ENCODE measurements around the gene PAX8.

The PAX8 gene

GRCh38 chr2:113183264-113183663 is 95.5 kb downstream of the PAX8 start:
- DNase-seq (ENCODE audit: low spot score), result no peak

DNA sequence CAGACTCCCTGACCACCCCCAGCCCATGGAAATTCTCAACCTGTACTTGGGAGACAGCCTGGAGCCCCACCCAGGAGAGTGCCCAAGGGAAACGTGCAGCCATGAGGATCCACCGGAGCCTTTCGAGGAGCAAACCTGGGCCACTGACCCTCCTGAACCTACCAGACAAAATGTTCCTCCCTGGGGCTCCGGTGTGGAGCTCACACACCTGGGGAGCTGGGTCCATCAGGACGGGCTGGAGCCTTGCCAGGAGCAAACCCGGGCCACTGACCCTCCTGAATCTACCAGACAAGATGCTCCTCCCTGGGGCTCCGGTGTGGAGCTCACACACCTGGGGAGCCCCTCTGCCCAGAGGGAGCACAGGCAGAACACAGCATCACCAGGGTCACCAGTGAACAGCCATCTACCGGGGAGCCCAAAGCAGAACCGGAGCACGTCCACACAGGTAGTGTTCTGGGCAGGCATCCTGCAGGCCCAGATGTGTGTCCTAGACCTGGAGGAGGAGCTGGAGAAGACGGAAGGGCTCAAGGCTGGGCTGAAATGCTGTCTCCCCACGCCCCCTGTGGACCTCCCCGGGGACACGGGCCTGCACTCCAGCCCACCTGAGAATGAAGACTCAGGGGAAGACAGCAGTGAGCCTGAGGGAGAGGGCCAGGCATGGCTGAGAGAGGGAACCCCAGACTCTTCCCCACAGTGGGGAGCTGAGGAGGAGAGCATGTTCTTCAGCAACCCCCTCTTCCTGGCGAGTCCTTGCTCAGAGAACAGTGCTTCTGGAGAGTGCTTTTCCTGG is 96.1 kb downstream of the PAX8 start:
- no peak for DNase-seq (ENCODE audit: low spot score)

DNA sequence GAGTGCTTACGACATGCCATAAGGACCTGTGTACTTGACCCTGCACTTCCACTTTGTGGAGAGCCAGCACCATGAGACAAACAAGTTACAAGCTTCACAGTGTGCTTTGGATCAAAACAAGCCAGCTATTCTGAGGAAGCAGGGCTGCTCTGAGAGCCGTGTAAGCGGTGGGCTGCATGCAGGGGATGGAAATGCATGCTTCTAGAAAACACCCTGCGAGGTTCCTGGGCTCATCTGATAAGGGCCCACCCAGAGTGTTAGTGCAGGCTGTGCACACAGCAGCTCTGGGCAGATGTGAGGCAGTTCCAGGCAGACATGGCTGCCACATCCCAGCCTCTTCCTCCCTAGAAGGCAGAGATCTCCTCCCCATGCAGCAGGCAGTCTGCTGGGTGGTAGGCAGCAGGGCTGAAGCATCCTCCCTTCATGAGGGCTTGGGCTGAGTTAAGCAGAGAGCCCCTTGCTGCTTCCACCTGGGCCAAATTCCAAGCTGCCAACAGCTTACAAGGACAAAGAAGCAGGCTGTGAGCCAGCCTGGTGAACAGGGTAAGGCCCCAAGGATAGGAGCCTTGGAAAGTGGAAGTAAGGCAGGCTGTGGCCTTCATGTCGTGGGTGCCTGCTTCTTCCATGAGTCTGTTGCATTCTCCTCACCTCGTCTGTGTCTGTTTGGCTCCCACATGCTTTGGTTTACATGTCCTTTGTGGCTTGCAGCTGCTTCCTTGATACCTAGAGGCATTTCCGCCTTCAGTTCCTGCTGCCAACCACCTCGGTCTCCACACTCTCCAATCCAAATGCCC is 97.3 kb downstream of the PAX8 start:
- DNase-seq (ENCODE audit: low spot score), result no peak

GRCh38 chr2:113180131-113180946 is 98.4 kb downstream of the PAX8 start:
- DNase-seq (ENCODE audit: low spot score), result no peak

- DNase-seq (ENCODE audit: low spot score), result no peak
Observed at GRCh38 chr2:113179446-113180045, 99.2 kb downstream of the PAX8 start.

GRCh38 chr2:113178891-113179290 is 99.8 kb downstream of the PAX8 start:
- no peak for DNase-seq (ENCODE audit: low spot score)

DNA sequence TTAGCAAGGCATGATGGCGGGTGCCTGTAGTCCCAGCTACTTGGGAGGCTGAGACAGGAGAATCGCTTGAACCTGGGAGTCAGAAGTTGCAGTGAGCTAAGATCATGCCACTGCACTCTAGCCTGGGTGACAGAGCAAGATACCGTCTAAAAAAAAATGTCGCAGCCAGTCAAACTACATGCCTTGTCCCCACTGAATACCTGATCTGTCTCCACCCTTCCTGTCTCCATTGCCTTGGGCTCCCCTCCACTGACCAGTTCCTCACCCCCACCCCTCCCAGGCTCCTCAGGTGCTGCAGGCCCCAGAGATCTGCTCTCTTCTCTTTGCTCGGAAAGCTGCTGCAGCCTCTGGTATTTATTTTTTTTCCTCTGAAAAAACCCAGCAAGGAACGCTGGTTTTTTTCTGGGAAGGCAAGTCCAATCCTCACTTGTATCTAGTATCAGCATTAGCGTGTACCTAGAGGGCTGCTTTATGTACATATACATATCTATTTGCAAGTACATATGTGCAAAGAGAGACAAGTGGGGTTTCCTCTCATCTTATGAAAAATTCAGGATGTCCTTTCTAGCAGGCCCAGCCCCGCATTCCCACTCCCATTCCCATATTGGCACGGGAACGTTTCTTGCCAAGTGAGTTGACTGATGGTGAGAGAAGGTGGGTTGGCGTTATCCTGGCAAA is 100.5 kb downstream of the PAX8 start:
- DNase-seq (ENCODE audit: low spot score), result no peak

- no peak for DNase-seq (ENCODE audit: low spot score)
Observed at GRCh38 chr2:113176696-113177355, 101.9 kb downstream of the PAX8 start.

DNA sequence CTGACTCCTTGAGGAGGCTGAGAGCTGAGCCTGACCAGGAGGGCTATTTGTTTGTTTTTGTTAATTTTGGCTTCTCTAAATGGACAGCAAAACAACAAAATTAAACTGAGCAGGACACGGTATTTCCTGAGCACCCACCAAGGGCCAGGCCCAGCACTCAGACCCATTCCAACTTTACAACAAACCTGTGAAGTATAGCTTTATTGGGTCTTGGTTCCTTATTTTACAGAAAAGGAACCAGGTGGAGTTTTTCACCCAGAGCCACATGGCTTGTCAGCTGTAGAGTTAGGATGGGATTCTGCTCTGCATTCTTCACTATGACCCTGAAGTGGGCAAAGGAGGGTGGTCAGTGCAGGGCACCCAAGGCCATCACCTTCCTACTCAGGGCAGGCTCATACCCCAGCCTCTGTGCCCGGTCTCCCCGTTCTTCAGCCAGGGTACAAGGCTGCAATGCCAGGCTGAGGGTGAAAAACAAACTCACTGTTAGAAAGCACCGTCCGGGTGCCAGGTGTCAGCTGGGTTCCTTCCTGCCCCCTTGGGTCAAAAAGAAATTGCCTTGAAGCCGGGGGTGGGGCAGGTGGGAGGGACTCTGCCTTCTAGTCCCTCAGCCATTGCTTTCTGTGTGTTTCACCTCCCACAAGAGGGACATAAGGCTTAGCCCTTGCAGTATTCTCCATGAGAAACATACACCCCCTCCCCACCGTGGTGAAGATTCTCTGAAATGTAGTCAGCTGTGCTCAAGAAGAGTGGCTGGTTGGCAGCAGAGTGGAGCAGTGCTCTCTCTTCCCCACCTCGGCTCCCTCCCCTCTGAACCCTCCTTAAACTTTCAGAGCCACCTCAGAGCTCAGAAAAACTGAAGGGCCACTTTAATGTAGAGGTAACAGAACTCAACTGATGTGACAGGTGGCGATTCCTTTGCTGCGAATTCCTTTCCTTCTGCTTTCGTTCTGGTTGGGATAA is 102.7 kb downstream of the PAX8 start:
- peak; percentile 54 for DNase-seq (ENCODE audit: low spot score)

DNA sequence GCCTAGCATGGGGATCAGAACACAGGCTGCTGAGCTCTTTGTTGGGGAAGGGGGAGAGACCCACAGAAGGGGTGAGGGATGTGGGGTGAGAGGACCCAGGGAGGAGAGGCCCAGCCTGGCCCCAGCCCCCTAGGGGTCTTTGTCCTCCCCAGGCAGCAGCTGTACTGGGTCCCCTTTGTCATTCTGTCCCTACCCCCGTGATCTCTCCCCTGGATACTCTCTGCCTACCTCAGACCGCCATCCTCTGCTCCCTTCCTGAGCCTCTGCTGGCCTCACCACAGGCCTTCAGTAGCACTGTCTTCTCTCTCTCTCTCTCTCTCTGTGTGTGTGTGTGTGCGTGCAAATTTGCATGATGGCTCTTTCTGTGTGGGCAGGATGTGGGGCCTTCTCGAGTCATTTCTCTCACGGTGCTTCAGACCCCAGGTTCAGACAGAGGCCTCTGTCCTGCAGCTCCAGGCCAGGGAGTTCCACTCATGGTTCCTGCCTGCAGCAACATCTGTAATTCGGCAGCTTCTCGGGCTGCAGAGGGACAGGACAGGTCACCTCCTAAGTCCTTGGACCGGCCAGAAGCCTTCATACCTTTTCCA is 103.6 kb downstream of the PAX8 start:
- peak; percentile 84 for DNase-seq (ENCODE audit: low spot score)

DNA sequence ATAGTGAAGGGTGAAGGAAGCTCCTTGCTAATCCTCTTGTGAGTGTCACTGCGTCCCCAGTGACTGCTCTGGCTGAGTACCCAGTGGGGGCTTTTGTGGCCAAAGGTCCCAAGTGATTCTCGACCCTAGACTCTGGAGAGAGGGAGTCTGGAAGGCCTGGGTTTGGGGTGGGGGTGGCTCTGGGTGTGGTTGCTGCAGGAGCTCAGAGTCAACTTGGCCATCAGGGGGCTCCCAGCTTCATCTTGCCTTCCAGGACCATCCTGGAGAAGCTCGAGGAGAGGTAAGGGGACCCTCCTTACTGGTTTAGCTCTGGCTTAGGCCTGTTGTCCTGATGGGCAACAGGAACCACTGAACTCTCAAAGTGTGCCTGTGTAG is 104.4 kb downstream of the PAX8 start:
- peak; percentile 35 for DNase-seq (ENCODE audit: low spot score)

GRCh38 chr2:113173542-113174375 is 105.0 kb downstream of the PAX8 start, which contains the start of gene PSD4:
Gene PSD4 (plus strand): TSS chr2:113173971. CDS start chr2:113182457, 8,486 bp downstream.
- peak; percentile 85 for DNase-seq (ENCODE audit: low spot score)

DNA sequence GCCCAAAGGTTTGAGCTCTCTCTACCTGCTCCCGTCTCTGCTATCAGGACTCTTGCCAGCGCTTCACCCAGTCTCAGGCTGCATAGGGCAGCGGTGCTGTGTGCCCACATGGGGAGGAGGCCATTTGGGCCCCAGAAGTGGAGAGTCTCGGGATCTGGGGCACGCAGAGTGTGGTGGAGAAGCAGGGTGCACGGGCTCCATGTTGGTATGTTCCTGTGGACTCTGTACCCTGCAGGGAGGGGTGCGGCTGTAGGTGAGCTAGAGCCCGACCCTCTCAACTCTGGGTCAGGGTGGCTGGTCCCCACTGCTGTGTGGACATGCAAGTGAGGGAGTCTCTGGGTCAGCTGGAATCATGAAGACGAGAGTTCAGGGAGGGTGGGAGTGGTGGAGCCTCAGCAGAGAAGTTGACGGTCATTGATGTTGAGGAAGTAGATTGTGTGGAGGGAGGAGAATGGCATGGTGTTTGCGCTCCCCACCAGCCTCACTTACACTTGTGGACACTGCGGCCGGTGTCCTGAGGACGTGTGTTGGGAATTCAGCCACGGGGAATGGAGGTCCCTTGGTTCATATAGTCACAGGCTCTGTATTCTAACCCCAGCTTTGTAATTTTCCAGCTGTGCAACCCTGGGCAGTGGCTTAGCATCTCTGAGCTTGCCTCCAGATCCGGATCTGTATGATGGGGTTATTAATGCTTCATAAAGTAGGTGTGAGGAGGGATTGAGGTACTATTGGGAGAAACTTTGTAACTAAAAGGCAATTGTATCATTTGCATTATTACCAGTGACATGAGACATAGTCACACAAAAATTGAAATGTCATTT is 105.8 kb downstream of the PAX8 start:
- no peak for DNase-seq (ENCODE audit: low spot score)

DNA sequence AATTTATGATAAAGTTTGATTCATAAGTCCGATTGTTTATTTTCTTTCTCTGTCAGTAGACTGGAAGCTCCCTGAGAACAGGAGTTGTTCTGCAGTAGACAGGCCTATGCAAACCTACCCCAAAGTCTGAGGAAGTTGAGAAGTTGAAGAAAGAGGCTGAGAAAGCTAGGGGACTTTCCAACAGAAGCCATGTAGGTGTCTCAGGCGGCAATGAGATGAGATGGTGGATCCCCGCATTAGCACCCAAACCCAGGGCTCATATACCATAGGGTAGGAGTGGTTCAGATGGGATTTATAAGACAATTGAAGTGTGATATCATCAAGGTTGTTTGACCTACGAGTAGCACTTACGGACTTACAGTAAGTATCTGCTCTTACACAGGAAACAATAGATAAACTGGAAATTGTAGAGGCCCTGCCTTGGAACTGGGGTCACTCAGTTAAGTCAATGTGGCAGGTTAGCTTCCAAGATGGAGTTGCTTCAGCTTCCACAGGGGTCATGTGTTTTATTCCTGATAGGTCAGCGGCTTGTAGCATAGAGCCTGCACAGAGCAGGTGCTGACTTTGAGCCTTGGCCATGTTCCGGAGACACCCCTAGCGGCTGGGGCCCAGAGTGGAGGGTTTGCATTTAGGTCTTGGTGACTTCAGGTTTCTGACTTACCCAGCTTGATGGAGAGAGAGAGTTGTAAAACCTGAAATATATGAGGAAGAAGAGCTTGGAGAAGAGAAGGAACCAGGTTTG is 107.2 kb downstream of the PAX8 start:
- no peak for DNase-seq (ENCODE audit: low spot score)

DNA sequence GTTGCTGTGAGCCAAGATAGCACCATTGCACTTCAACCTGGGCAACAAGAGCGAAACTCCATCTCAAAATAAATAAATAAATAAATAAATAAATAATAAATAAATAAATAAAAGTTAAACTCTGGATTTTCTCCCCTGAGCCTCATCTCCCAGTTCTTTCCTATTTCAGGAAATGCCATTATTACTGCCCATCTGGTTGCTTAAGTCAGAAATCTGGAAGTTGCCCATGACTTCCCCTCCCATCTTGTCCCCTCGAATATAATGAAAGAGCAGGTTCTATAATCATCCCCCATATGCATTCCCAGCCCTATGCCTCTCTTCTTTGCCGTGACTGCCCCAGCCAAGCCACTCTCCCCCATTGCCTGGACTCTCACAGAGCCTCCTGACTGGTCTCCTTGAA is 109.1 kb downstream of the PAX8 start:
- no peak for DNase-seq (ENCODE audit: low spot score)

DNA sequence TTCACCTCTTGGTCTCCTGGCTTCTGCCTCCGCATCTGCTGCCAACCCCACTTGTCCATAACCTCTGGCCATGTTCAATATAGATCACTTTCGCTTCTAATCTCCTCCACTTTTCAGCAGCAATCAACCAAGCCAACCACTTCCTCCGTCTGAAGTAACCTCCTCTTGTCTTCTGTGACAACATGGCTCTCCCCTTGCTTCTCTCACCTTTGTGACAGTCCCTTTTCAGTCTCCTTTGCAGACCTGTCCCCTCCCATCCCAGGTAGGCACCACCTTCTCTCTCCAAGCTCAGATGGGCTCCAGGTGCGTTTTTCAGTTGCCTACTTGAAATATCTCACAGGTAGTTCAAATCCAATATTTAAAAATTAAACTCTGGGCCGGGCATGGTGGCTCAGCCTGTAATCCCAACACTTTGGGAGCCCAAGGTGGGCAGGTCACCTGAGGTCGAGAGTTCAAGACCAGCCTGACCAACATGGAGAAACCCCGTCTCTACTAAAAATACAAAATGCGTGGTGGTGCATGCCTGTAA is 109.7 kb downstream of the PAX8 start:
- DNase-seq (ENCODE audit: low spot score), result no peak

DNA sequence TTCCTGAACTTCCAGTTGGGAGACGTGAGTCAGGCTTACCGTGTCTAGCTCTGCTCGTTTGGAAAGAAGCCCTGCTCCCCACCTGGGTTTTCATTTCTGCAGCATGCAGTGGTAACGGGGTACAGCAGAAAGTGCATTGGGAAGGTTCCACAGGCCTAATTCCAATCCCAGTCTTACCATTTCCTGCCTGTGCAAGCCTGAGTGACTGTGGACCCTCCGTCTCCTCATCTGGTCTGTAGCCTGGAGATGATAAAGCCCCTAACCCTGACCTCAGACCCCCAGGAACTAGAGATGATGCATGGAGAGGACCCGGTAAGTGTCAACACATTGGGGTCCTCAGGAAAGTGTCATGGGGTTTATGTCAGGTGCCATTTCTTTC is 110.8 kb downstream of the PAX8 start:
- no peak for DNase-seq (ENCODE audit: low spot score)
